Stimulated activated CD8-positive, alpha-beta memory T cell treated with anti-CD3 and anti-CD28 coated beads, Interleukin-4, amount 100 ng/mL, for 1 hour (primary cell): ENCODE measurements around the gene DSPP.

Source experiments
- DNase-seq, 2 donors: peaks; one replicate each; pipeline ENCODE4 v3.0.0-alpha.2; 2020; ENCODE audit warnings: low read depth in 2 of 2, low spot score in 1 of 2

Gene DSPP

GRCh38 chr4:87624698-87625097, 16.4 kb downstream of the DSPP start:
- no peak for DNase-seq

GRCh38 chr4:87631668-87632067, 23.3 kb downstream of the DSPP start:
- no peak for DNase-seq

GRCh38 chr4:87632469-87632868, 24.1 kb downstream of the DSPP start:
- no peak for DNase-seq

- DNase-seq: no peak
These were observed 24.9 kb downstream of the DSPP start for GRCh38 chr4:87633243-87633642.

GRCh38 chr4:87644286-87644685, 36.0 kb downstream of the DSPP start:
- no peak for DNase-seq

GRCh38 chr4:87649980-87650379, 41.7 kb downstream of the DSPP start, which contains the start of gene DMP1:
DMP1 (plus strand) TSS chr4:87650280; CDS start chr4:87656493, 6,213 bp downstream.
- DNase-seq: no peak

GRCh38 chr4:87650938-87651337, 42.6 kb downstream of the DSPP start:
- no peak for DNase-seq

GRCh38 chr4:87651941-87652340, 43.6 kb downstream of the DSPP start:
- no peak for DNase-seq

- DNase-seq: no peak
These were observed 46.2 kb downstream of the DSPP start for GRCh38 chr4:87654487-87655044.

GRCh38 chr4:87657525-87657924, 49.2 kb downstream of the DSPP start:
- DNase-seq: no peak

- no peak for DNase-seq
These were observed 51.1 kb downstream of the DSPP start for GRCh38 chr4:87659247-87659931.

GRCh38 chr4:87662871-87663270, 54.5 kb downstream of the DSPP start:
- DNase-seq: no peak
